ENCODE data around the gene GIPC3.

Gene GIPC3

DNA sequence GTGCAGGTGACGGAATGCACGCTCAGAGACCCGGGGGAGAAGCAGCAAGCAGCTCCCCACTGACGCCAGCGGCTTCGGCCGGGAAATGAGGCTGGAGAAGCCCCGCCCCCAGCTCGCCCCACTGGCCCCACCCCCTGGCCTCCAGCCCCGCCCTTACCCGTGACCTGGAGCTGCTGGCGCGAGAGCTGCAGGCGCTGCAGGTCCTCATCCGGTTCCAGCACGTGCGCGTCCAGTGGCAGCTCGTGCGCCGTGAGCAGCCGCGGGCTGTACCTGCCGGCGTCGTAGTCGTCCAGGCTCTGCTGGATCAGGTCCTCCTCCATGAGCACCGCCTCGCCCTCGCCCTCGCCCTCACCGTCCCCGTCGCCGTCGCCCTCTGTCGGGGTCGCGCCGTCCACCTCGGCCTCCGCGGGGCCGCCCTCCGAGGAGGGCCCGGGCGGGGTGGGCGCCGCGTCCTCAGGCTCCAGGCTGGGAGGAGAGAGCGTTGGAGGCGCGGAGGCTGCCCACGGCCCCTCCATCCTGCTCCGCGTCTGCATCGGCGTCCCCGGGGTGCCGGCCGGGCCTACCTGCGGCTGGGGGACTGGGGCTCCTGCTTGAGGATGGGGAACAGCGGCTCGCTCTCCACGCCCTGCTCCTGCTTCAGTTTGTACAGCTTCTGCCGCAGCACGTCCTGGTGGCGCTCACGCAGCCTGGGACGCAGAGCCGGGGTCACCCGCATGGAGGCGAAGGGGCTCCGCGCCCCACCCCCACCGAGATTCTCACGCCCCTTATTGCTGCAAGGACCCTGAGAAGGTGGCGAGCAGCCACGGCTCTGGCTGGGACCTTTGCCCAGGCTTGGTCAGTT is 27.8 kb downstream of the GIPC3 start:
- Histone ChIP-seq H3K4me1 (ENCODE audit: control insufficient read depth, insufficient read depth, low read length) (peaks cover 35% of the 10 kb centered on the region), H3K27ac (ENCODE audit: low read length) (no peak overlapping the region), H3K27me3 (ENCODE audit: control insufficient read depth in 1 of 2, insufficient read depth in 2 of 2, low read length in 2 of 2) (no peaks in the 10 kb centered on the region), H3K9ac (ENCODE audit: low read length in 2 of 2) (no peak overlapping the region), H3K9me3 (ENCODE audit: control insufficient read depth in 2 of 2, low read length in 2 of 2) (no peaks in the 10 kb centered on the region), H3K4me3 (ENCODE audit: low read length in 2 of 2) (no peak overlapping the region), H3K36me3 (ENCODE audit: control insufficient read depth in 2 of 2, insufficient read depth in 2 of 2, low read length in 2 of 2) (peaks cover 4 to 10% of the 10 kb centered on the region in 2 donors)

DNA sequence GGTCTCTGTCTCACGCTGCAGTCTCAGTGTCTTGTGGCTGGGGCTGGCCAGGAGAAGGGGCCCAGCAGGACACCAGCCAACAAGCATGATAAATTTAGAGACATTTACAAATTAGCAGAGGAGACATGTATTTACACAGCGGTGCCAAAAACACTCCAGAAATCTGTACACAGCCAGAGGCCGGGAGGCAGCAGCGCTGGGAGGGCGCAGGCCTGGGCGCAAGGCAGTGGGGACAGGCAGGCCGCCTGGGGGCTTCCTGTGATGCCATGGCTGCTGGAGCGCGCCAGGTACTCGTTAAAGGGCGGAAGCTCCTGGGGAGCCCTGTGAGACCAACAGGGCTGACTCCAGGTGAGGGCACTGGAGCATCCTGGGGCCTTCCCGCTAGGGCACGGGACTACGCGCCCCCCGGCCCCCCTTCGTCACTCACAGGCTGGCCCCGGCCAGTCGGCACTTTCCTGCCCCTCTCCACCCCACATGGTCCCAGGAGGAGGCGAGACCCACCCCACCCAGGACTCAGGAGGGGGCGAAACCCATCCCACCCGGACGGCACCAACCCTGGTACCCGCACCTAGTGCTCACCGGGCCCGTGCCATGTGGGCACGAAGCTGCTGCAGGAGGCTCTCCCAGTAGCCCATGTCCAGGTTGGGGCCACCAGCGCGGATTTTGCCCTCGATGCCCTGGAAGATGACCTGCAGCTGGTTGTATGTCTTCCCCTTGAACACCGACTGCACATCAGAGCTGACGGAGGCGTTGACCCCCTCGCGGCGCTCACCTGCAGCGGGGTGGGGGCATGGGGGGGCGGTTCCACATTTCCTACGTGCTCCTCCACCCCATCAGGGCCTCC is 28.8 kb downstream of the GIPC3 start:
- Histone ChIP-seq H3K27ac (ENCODE audit: low read length) (no peak overlapping the region), H3K27me3 (ENCODE audit: control insufficient read depth in 1 of 2, insufficient read depth in 2 of 2, low read length in 2 of 2) (no peaks in the 10 kb centered on the region), H3K36me3 (ENCODE audit: control insufficient read depth in 2 of 2, insufficient read depth in 2 of 2, low read length in 2 of 2) (peaks cover 4 to 10% of the 10 kb centered on the region in 2 donors), H3K4me1 (ENCODE audit: control insufficient read depth, insufficient read depth, low read length) (peaks cover 32% of the 10 kb centered on the region), H3K9me3 (ENCODE audit: control insufficient read depth in 2 of 2, low read length in 2 of 2) (no peaks in the 10 kb centered on the region), H3K4me3 (ENCODE audit: low read length in 2 of 2) (no peak overlapping the region), H3K9ac (ENCODE audit: low read length in 2 of 2) (no peak overlapping the region)

DNA sequence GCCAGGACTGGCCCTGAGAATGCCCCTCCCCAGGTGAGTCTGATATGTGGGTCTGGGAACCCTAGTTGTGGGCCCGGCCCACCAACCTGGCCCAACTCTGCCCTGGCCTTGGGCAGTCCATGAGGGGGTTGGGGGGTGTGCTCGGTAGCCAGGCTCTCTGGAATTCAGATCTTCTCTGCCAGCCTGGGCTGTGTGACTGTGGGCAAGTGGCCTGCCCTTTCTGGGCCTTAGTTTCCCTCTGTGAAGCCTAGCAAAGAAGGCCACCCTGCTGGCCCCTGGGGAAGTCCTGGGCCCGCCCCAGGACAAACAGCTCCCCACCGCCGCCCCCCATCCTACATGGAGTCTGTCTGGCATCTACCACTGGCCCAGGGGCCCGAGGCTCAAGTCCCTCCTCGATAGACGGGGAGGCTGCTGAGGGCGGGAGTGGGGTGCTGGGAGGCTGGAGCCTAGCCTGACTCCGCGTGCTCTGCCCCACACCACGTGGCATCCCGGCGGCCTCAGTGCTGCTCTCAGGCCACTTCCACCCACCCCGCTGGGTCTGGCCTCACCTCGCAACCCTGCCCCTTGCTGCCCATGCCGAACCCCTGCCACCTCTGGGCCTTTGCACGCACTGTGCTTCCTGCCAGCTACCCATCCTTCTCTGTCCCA is 29.7 kb downstream of the GIPC3 start:
- Histone ChIP-seq H3K4me3 (ENCODE audit: low read length in 2 of 2) (no peak overlapping the region), H3K27ac (ENCODE audit: low read length) (no peak overlapping the region), H3K27me3 (ENCODE audit: control insufficient read depth in 1 of 2, insufficient read depth in 2 of 2, low read length in 2 of 2) (no peaks in the 10 kb centered on the region), H3K4me1 (ENCODE audit: control insufficient read depth, insufficient read depth, low read length) (peaks cover 24% of the 10 kb centered on the region), H3K36me3 (ENCODE audit: control insufficient read depth in 2 of 2, insufficient read depth in 2 of 2, low read length in 2 of 2) (peaks cover 4 to 12% of the 10 kb centered on the region in 2 donors), H3K9me3 (ENCODE audit: control insufficient read depth in 2 of 2, low read length in 2 of 2) (no peaks in the 10 kb centered on the region), H3K9ac (ENCODE audit: low read length in 2 of 2) (no peak overlapping the region)

DNA sequence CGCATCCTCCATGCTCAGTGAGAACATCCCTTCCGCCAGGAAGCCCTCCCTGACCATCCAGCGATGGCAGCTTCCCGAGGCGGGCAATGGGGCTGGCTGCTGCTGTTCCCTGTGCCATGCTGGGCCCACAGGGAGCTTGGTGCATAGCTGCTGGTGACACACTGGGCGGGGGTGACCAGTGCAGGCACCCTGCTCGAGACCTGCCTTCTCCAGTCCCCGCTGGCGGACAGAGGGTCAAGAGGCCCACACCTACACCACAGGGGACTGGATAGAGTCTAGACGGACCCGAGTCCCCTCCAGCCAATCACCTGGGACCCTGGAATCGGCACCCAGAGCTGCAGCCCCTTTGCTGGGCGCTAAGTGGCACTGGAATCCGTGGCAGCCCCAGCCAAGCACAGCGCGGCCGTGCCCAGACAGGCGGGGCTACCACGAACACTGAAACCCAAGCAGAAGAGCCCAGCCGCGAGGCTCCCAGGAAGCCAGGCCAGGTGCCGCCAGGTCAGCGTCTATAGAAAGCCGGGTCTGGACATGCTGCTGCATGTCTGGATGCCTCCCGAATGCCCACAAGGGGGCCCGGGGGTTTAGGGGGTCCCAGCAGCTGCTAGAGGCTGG is 30.4 kb downstream of the GIPC3 start:
- H3K4me1 ChIP-seq (ENCODE audit: control insufficient read depth, insufficient read depth, low read length) = peaks cover 24% of the 10 kb centered on the region
- H3K36me3 ChIP-seq (ENCODE audit: control insufficient read depth in 2 of 2, insufficient read depth in 2 of 2, low read length in 2 of 2) = peaks cover 4 to 12% of the 10 kb centered on the region in 2 donors
- H3K9ac ChIP-seq (ENCODE audit: low read length in 2 of 2) = no peak overlapping the region
- no peaks in the 10 kb centered on the region for H3K27me3 ChIP-seq (ENCODE audit: control insufficient read depth in 1 of 2, insufficient read depth in 2 of 2, low read length in 2 of 2)
- H3K27ac ChIP-seq (ENCODE audit: low read length) = no peak overlapping the region
- H3K9me3 ChIP-seq (ENCODE audit: control insufficient read depth in 2 of 2, low read length in 2 of 2) = no peaks in the 10 kb centered on the region
- H3K4me3 ChIP-seq (ENCODE audit: low read length in 2 of 2) = no peak overlapping the region

DNA sequence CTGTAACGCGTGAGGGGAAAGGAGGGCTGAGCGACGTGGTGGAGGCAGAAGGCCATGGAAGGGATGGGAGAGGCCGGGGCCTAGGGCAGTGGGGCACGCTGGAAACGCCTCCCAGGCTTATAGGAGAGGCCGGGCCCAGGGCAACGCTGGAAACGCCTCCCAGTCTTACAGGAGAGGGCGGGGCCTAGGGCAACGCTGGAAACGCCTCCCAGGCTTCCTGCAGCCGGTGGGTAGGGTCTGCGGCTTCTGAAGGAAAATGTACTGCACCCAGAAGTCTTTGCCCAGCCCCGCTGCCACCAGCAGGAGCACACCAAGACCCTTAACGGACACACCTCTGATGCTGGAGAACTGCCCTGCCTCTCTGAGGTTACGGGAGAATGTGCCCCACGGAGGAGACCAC is 32.2 kb downstream of the GIPC3 start:
- H3K27me3 ChIP-seq (ENCODE audit: control insufficient read depth in 1 of 2, insufficient read depth in 2 of 2, low read length in 2 of 2) = no peaks in the 10 kb centered on the region
- peaks cover 3 to 4% of the 10 kb centered on the region in 2 donors for H3K36me3 ChIP-seq (ENCODE audit: control insufficient read depth in 2 of 2, insufficient read depth in 2 of 2, low read length in 2 of 2)
- H3K27ac ChIP-seq (ENCODE audit: low read length) = no peak overlapping the region
- H3K9me3 ChIP-seq (ENCODE audit: control insufficient read depth in 2 of 2, low read length in 2 of 2) = no peaks in the 10 kb centered on the region
- no peak overlapping the region for H3K9ac ChIP-seq (ENCODE audit: low read length in 2 of 2)
- H3K4me3 ChIP-seq (ENCODE audit: low read length in 2 of 2) = no peak overlapping the region
- peaks cover 24% of the 10 kb centered on the region for H3K4me1 ChIP-seq (ENCODE audit: control insufficient read depth, insufficient read depth, low read length)

DNA sequence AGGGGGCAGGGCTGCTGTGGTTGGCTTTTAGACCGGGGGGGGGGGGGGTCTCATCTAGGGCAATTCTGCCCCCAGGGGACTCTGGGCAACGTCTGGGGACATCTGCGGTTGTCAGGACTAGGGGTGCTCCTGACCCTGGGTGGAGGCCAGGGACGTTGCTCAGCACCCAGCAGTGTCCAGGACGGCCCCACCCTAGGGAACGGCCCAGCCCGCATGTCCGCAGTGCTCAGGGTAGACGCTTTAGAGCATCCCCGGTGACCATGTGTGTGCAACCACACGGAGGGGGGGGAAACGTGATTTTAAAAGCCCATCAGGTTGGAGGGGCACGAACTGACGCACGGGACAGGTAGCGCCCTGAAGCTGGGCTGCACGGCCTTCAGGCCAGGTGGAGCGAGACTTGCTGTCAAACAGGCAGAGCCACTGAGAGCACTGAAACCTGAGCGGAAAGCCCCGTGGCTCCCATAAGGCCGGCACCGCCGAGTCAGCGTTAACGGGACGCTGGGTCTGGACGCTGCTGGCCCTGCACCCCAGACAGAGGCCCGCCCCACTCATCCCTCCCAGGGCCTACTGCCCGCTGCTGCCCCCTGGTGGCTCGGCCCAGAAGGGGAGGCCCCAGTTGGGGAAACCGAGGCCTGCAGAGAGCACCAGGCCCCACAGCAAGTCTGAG is 33.0 kb downstream of the GIPC3 start:
- Histone ChIP-seq H3K36me3 (ENCODE audit: control insufficient read depth in 2 of 2, insufficient read depth in 2 of 2, low read length in 2 of 2) (peaks cover 7% of the 10 kb centered on the region in 2 donors), H3K27ac (ENCODE audit: low read length) (no peak overlapping the region), H3K4me1 (ENCODE audit: control insufficient read depth, insufficient read depth, low read length) (peaks cover 20% of the 10 kb centered on the region), H3K9ac (ENCODE audit: low read length in 2 of 2) (no peak overlapping the region), H3K9me3 (ENCODE audit: control insufficient read depth in 2 of 2, low read length in 2 of 2) (no peaks in the 10 kb centered on the region), H3K4me3 (ENCODE audit: low read length in 2 of 2) (peak overlapping the region in 1 of 2 donors; percentile 55), H3K27me3 (ENCODE audit: control insufficient read depth in 1 of 2, insufficient read depth in 2 of 2, low read length in 2 of 2) (no peaks in the 10 kb centered on the region)

DNA sequence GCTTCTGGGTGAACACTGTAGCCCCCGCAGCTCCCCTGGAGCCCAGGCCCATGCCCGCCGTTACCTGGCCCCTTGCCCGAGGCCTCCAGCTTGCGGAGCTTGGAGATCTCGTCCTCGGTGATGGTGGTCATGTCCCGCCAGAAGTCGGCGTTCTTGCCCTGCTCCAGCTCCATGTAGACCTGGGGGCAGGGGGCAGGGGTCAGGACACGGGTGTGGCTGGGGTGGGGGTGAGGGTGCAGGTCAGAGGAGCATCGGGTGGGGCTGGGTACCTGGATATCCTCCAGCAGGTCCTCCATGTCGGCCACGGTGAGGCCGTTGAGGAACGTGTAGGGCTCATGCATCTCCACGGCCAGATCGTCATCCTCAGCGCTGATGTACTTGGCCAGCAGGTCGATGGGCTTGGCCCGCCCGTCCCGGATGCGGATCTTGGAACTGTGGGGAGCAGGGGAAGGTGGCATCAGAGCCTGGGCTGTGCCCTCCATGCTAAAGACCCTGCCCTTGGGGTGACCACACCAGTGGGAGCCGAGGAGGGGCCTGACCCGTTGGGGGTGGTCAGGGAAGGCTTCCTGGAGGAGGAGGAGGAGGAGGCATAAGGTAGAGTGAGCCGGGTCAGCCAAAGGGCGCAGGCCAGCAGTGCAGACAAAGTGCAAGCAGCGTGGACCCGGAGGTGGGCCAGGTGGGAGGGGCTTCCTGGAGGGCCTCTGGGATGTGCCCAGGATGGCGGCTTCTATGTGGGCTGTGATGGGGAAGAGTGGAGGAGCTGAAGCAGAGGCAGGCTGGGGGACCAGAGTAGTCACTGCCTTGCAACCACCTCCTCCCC is 33.7 kb downstream of the GIPC3 start:
- Histone ChIP-seq H3K9me3 (ENCODE audit: control insufficient read depth in 2 of 2, low read length in 2 of 2) (no peaks in the 10 kb centered on the region), H3K9ac (ENCODE audit: low read length in 2 of 2) (no peak overlapping the region), H3K36me3 (ENCODE audit: control insufficient read depth in 2 of 2, insufficient read depth in 2 of 2, low read length in 2 of 2) (peaks cover 7 to 9% of the 10 kb centered on the region in 2 donors), H3K4me1 (ENCODE audit: control insufficient read depth, insufficient read depth, low read length) (peaks cover 13% of the 10 kb centered on the region), H3K4me3 (ENCODE audit: low read length in 2 of 2) (no peak overlapping the region), H3K27ac (ENCODE audit: low read length) (no peak overlapping the region), H3K27me3 (ENCODE audit: control insufficient read depth in 1 of 2, insufficient read depth in 2 of 2, low read length in 2 of 2) (no peaks in the 10 kb centered on the region)

DNA sequence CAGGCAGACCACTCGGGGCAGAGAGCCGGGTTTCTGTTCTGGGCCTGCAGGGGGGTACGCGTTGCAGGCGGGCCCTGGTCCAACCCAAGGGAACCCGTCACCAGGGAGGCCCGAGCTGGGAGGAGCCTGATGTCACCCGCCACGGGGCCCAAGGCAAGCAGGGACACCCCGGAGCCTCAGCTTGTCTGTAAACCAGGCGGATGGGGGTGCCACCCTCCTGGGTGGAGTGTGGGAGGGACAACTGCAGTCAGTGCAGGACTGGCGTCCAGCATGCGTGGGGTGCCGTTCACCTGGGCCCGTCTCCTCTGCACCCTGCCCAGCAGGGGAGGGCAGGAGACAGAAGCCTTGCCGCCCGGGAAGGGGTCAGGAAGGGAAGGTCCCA is 34.3 kb downstream of the GIPC3 start:
- Histone ChIP-seq H3K4me3 (ENCODE audit: low read length in 2 of 2) (no peak overlapping the region), H3K9me3 (ENCODE audit: control insufficient read depth in 2 of 2, low read length in 2 of 2) (no peaks in the 10 kb centered on the region), H3K36me3 (ENCODE audit: control insufficient read depth in 2 of 2, insufficient read depth in 2 of 2, low read length in 2 of 2) (peaks cover 7 to 9% of the 10 kb centered on the region in 2 donors), H3K4me1 (ENCODE audit: control insufficient read depth, insufficient read depth, low read length) (peaks cover 13% of the 10 kb centered on the region), H3K27ac (ENCODE audit: low read length) (no peak overlapping the region), H3K27me3 (ENCODE audit: control insufficient read depth in 1 of 2, insufficient read depth in 2 of 2, low read length in 2 of 2) (no peaks in the 10 kb centered on the region), H3K9ac (ENCODE audit: low read length in 2 of 2) (no peak overlapping the region)

DNA sequence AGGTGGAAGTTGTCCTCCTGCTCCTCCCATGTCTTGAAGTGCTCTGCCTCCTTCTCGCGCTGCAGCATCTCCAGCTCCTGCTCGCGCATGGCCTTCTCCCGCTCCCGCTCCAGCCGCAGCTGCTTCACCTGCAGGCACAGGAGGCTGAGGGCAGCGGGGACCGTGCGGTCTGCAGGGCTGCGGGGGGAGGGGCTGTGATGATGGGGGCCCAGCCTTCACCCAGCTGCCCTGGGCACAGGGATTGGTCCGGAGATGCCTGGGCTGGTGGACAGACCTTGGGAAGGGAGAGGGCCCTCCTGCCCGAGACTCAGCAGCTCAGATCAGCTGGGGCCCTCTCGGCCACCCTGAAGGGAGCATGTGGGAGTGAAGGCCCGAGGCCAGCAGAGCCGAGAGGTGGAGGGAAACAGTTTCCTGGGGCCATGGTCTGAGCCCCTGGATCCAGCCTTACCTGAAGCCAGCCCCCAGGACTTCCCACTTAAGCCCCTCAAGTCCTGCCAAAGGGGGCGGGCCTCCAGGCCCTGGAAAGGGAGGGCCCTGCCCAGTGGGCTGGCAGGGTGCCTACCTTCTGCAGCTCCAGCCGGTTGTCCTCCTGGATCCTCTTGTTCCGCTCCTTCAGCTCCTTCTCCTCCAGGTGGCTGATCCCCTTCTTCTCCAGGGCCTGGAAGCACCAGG is 35.0 kb downstream of the GIPC3 start:
- Histone ChIP-seq H3K9me3 (ENCODE audit: control insufficient read depth in 2 of 2, low read length in 2 of 2) (no peaks in the 10 kb centered on the region), H3K27me3 (ENCODE audit: control insufficient read depth in 1 of 2, insufficient read depth in 2 of 2, low read length in 2 of 2) (no peaks in the 10 kb centered on the region), H3K9ac (ENCODE audit: low read length in 2 of 2) (no peak overlapping the region), H3K36me3 (ENCODE audit: control insufficient read depth in 2 of 2, insufficient read depth in 2 of 2, low read length in 2 of 2) (peaks cover 7 to 9% of the 10 kb centered on the region in 2 donors), H3K27ac (ENCODE audit: low read length) (no peak overlapping the region), H3K4me3 (ENCODE audit: low read length in 2 of 2) (no peak overlapping the region), H3K4me1 (ENCODE audit: control insufficient read depth, insufficient read depth, low read length) (peaks cover 20% of the 10 kb centered on the region)

Measured in stomach smooth muscle (tissue), 2 donors.